ENCODE measurements around the gene MCOLN1. TPM values are rescaled to one million over a fixed set of nuclear protein-coding genes. Genes with fewer than 3 reads are reported as not detected.

MCOLN1 gene
- total and polyA plus RNA-seq, 4 donors = 14.5 to 36.0 (median 27.9) TPM

Other genes starting within 250 kb of the MCOLN1 start
- 100 to 1,000 TPM in 1 of 2 donors, 10 to 100 TPM in 1; 67.0 to 106 TPM for gene INSR, start 228.2 kb upstream of the MCOLN1 start, total RNA-seq
- gene INSR, start 228.2 kb upstream of the MCOLN1 start, polyA plus RNA-seq = 10 to 100 TPM in 1 of 2 donors, 1 to 10 TPM in 1; 4.8 to 12.0 TPM
- 10 to 100 TPM; 21.9 to 23.1 TPM for gene ARHGEF18, start 173.7 kb upstream of the MCOLN1 start, total RNA-seq
- 10 to 100 TPM in 1 of 2 donors, 1 to 10 TPM in 1; 8.3 to 10.6 TPM for gene ARHGEF18, start 173.7 kb upstream of the MCOLN1 start, polyA plus RNA-seq
- gene PEX11G, start 33.6 kb upstream of the MCOLN1 start, total RNA-seq = 1 to 10 TPM; 1.9 TPM
- 1 to 10 TPM; 4.0 to 5.3 TPM for gene PEX11G, start 33.6 kb upstream of the MCOLN1 start, polyA plus RNA-seq
- gene ZNF358, start 6.5 kb upstream of the MCOLN1 start, total RNA-seq = 10 to 100 TPM; 52.0 to 61.1 TPM
- gene ZNF358, start 6.5 kb upstream of the MCOLN1 start, polyA plus RNA-seq = 100 to 1,000 TPM in 1 of 2 donors, 10 to 100 TPM in 1; 49.1 to 119 TPM
- gene PNPLA6, start 13.1 kb downstream of the MCOLN1 start, total RNA-seq = 100 to 1,000 TPM in 1 of 2 donors, 10 to 100 TPM in 1; 90.3 to 136 TPM
- 10 to 100 TPM; 25.0 to 92.3 TPM for gene PNPLA6, start 13.1 kb downstream of the MCOLN1 start, polyA plus RNA-seq
- gene CAMSAP3, start 73.2 kb downstream of the MCOLN1 start, total RNA-seq = not detected
- gene CAMSAP3, start 73.2 kb downstream of the MCOLN1 start, polyA plus RNA-seq = 1 to 10 TPM in 1 of 2 donors, under 1 TPM in 1; 0.05 to 5.0 TPM
- 10 to 100 TPM; 25.4 to 34.1 TPM for gene XAB2, start 106.9 kb downstream of the MCOLN1 start, total RNA-seq
- gene XAB2, start 106.9 kb downstream of the MCOLN1 start, polyA plus RNA-seq = 10 to 100 TPM; 17.0 to 93.8 TPM
- gene PET100, start 107.2 kb downstream of the MCOLN1 start, total RNA-seq = 10 to 100 TPM; 81.2 to 95.7 TPM
- 10 to 100 TPM; 67.6 to 96.4 TPM for gene PET100, start 107.2 kb downstream of the MCOLN1 start, polyA plus RNA-seq
- gene PCP2, start 111.1 kb downstream of the MCOLN1 start, total RNA-seq = not detected
- not detected for gene PCP2, start 111.1 kb downstream of the MCOLN1 start, polyA plus RNA-seq
- gene STXBP2, start 114.5 kb downstream of the MCOLN1 start, total RNA-seq = 10 to 100 TPM; 30.3 to 35.4 TPM
- 10 to 100 TPM; 11.4 to 27.4 TPM for gene STXBP2, start 114.5 kb downstream of the MCOLN1 start, polyA plus RNA-seq
- gene RETN, start 146.4 kb downstream of the MCOLN1 start, total RNA-seq = not detected
- gene RETN, start 146.4 kb downstream of the MCOLN1 start, polyA plus RNA-seq = 1 to 10 TPM in 1 of 2 donors, not detected in 1; 2.6 TPM
- 1 to 10 TPM in 1 of 2 donors, under 1 TPM in 1; 0.63 to 4.3 TPM for gene MCEMP1, start 154.5 kb downstream of the MCOLN1 start, total RNA-seq
- 1 to 10 TPM in 1 of 2 donors, under 1 TPM in 1; 0.10 to 8.3 TPM for gene MCEMP1, start 154.5 kb downstream of the MCOLN1 start, polyA plus RNA-seq
- gene TRAPPC5, start 158.2 kb downstream of the MCOLN1 start, total RNA-seq = 10 to 100 TPM; 54.0 to 60.1 TPM
- 10 to 100 TPM; 26.8 to 79.6 TPM for gene TRAPPC5, start 158.2 kb downstream of the MCOLN1 start, polyA plus RNA-seq
- 1 to 10 TPM in 1 of 2 donors, under 1 TPM in 1; 0.36 to 2.9 TPM for gene FCER2, start 179.5 kb downstream of the MCOLN1 start, total RNA-seq
- not detected for gene FCER2, start 179.5 kb downstream of the MCOLN1 start, polyA plus RNA-seq
- 10 to 100 TPM in 1 of 2 donors, 1 to 10 TPM in 1; 2.8 to 26.8 TPM for gene CLEC4G, start 209.5 kb downstream of the MCOLN1 start, total RNA-seq
- gene CLEC4G, start 209.5 kb downstream of the MCOLN1 start, polyA plus RNA-seq = 1 to 10 TPM in 1 of 2 donors, not detected in 1; 2.3 TPM
- gene CD209, start 224.9 kb downstream of the MCOLN1 start, total RNA-seq = 10 to 100 TPM; 19.2 to 63.9 TPM
- gene CD209, start 224.9 kb downstream of the MCOLN1 start, polyA plus RNA-seq = 1 to 10 TPM; 1.0 to 3.1 TPM
- not detected for gene CLEC4M, start 240.6 kb downstream of the MCOLN1 start, total RNA-seq
- under 1 TPM in 1 of 2 donors, not detected in 1; 0.50 TPM for gene CLEC4M, start 240.6 kb downstream of the MCOLN1 start, polyA plus RNA-seq